ENCODE data around the gene ACADL. TPM values are rescaled to one million over a fixed set of nuclear protein-coding genes. Genes with fewer than 3 reads are reported as not detected.
A peak's percentile ranks its signal among the peaks of the same experiment; 100 is the strongest.

ACADL gene
- total RNA-seq, 1 donor from 2014 or later, result 1.7 TPM

DNA sequence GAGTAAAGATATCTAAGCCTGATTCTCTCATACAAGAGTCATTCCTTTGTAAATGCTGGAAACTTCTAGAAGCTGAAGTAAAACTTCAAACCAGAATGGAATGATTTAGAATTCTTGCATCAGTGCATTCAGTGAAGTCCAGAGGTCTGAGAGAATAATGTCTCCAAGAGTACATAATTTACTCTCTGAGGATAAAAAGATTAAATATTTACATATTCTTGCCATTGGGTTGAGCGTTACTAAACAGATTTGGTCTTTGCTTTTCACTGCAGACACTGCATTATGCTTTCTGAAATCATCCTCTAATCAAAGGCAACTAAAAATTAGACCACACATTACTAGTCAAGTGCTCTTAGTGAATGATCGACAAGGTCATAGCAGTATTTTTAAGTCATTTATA lies 27.5 kb downstream of the ACADL start:
- DNase-seq (ENCODE audit: extremely low spot score, unreplicated experiment), result no peak
- Mint-ChIP-seq H3K4me3 (no peak overlapping the region), H3K4me1 (ENCODE audit: unreplicated experiment) (no peaks in the 10 kb centered on the region), H3K9me3 (no peaks in the 10 kb centered on the region), H3K27me3 (no peaks in the 10 kb centered on the region), H3K36me3 (no peaks in the 10 kb centered on the region), H3K27ac (no peak overlapping the region)
- TF ChIP-seq, protein P1, sequence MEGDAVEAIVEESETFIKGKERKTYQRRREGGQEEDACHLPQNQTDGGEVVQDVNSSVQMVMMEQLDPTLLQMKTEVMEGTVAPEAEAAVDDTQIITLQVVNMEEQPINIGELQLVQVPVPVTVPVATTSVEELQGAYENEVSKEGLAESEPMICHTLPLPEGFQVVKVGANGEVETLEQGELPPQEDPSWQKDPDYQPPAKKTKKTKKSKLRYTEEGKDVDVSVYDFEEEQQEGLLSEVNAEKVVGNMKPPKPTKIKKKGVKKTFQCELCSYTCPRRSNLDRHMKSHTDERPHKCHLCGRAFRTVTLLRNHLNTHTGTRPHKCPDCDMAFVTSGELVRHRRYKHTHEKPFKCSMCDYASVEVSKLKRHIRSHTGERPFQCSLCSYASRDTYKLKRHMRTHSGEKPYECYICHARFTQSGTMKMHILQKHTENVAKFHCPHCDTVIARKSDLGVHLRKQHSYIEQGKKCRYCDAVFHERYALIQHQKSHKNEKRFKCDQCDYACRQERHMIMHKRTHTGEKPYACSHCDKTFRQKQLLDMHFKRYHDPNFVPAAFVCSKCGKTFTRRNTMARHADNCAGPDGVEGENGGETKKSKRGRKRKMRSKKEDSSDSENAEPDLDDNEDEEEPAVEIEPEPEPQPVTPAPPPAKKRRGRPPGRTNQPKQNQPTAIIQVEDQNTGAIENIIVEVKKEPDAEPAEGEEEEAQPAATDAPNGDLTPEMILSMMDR (conservative IDR thresholded peaks at IDR 0.05), result no peak

GRCh38 chr2:210195101-210195852 lies 30.0 kb downstream of the ACADL start:
- Mint-ChIP-seq H3K9me3 (no peaks in the 10 kb centered on the region), H3K27me3 (no peaks in the 10 kb centered on the region), H3K27ac (no peak overlapping the region), H3K36me3 (no peaks in the 10 kb centered on the region), H3K4me3 (peak overlapping the region; percentile 49), H3K4me1 (ENCODE audit: unreplicated experiment) (no peaks in the 10 kb centered on the region)
- no peak for DNase-seq (ENCODE audit: extremely low spot score, unreplicated experiment)
- TF ChIP-seq, protein P1 (conservative IDR thresholded peaks at IDR 0.05), result peak; percentile 90

GRCh38 chr2:210190345-210190744 lies 34.9 kb downstream of the ACADL start:
- H3K36me3 Mint-ChIP-seq, result no peaks in the 10 kb centered on the region
- H3K4me3 Mint-ChIP-seq, result no peak overlapping the region
- peaks cover 1% of the 10 kb centered on the region for H3K9me3 Mint-ChIP-seq
- DNase-seq (ENCODE audit: extremely low spot score, unreplicated experiment), result no peak
- TF ChIP-seq, protein P1 (conservative IDR thresholded peaks at IDR 0.05), result no peak
- H3K27me3 Mint-ChIP-seq, result no peaks in the 10 kb centered on the region
- no peak overlapping the region for H3K27ac Mint-ChIP-seq
- H3K4me1 Mint-ChIP-seq (ENCODE audit: unreplicated experiment), result no peaks in the 10 kb centered on the region

DNA sequence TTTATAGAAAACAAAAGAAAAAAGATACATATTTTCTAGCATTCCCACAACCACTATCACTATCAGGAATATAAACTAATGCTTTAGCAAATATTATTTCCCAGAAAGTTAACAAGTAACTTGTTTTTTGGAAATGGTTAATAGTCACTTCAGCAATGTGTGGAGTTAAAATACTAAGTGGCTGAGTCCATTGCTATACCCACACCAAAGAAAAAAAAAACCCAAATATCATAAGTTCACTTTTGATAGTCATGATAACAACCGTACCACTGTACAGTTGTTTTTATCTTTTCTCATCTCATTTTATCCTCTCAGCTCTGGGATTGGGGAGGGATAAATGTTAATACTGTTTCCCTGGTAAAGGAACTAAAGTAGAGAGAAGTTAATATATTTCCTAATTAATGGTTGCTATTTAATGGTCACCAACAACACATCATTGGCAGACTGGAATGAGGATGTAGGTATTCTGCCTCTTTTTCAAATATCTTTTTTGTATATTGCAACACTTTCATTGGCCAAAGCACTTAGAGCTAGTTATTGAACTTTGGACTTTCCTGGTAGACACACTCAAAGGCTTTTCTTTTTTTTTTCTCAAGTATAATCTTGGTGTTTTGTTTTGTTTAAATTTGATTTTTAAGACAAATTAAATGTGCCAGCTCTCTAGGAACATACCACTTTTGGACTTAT lies 35.7 kb downstream of the ACADL start:
- Mint-ChIP-seq H3K27me3 (no peaks in the 10 kb centered on the region), H3K9me3 (peaks cover 7% of the 10 kb centered on the region), H3K4me1 (ENCODE audit: unreplicated experiment) (no peaks in the 10 kb centered on the region), H3K36me3 (no peaks in the 10 kb centered on the region), H3K27ac (no peak overlapping the region), H3K4me3 (no peak overlapping the region)
- DNase-seq (ENCODE audit: extremely low spot score, unreplicated experiment), result no peak
- TF ChIP-seq, protein P1 (conservative IDR thresholded peaks at IDR 0.05), result no peak

DNA sequence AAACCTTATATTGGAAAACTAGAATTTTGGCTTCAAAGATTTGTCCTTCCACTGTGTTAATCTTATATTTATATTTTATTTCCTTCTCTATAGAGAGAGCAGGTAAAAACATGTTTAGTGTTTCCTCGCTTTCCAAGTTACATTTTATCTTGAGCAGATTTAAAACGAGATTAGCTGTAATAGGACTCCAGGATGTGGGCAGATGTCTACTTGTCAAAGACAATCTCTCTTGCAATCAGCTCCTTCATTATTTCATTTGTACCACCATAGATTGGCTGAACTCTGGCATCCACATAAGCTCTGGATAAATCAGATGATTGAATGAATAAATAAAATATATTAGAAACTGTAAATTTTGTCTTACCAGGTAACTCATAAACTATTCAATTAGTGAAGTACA lies 36.5 kb downstream of the ACADL start:
- TF ChIP-seq, protein P1 (conservative IDR thresholded peaks at IDR 0.05), result no peak
- no peak for DNase-seq (ENCODE audit: extremely low spot score, unreplicated experiment)
- no peak overlapping the region for H3K4me3 Mint-ChIP-seq

More for the DNA sequence above, 36.5 kb downstream of the ACADL start:
- Mint-ChIP-seq H3K9me3 (peaks cover 14% of the 10 kb centered on the region), H3K36me3 (peaks cover 6% of the 10 kb centered on the region), H3K27ac (no peak overlapping the region), H3K4me1 (ENCODE audit: unreplicated experiment) (no peaks in the 10 kb centered on the region), H3K27me3 (no peaks in the 10 kb centered on the region)

All from type B pancreatic cell (in vitro differentiated cells).